Tibial nerve (tissue), 4 donors: Measurements from ENCODE around the gene DMKN. TPM values are rescaled to one million over a fixed set of nuclear protein-coding genes. Genes with fewer than 3 reads are reported as not detected.
"Not testable (repeated sequence)": the region's sequence is repeated elsewhere in the genome, so short reads cannot be mapped to it uniquely, and the experiment has no call there.

Experiments used
- DNase-seq, 2 donors: peaks; one replicate each; pipeline ENCODE4 v3.0.0-alpha.2; 2019; ENCODE audit warnings: low spot score in 2 of 2
- H3K27ac ChIP-seq, 4 donors: fragments of 200-600 bp; sonication (generic) in 3 of 4; one replicate each; pipeline ENCODE4 v1.5.1; 2017 to 2019; ENCODE audit warnings: mild to moderate bottlenecking in 1 of 4
- H3K27me3 ChIP-seq, 2 donors: fragments of 200-600 bp; sonication (generic) in 1 of 2; one replicate each; pipeline versions ENCODE4 v1.5.1 to v1.6.0; 2017 to 2019
- H3K36me3 ChIP-seq, 3 donors: fragments of 200-600 bp; sonication (generic); one replicate each; pipeline ENCODE4 v1.5.1; 2018 to 2019
- H3K4me1 ChIP-seq, 4 donors: fragments of 200-600 bp; sonication (generic) in 3 of 4; one replicate each; pipeline ENCODE4 v1.5.1; 2017 to 2019
- H3K4me3 ChIP-seq, 4 donors: fragments of 200-600 bp; sonication (generic) in 3 of 4; one replicate each; pipeline ENCODE4 v1.5.1; 2017 to 2019; ENCODE audit warnings: mild to moderate bottlenecking in 1 of 4, moderate library complexity in 1 of 4
- H3K9me3 ChIP-seq, 4 donors: fragments of 200-600 bp; sonication (generic) in 3 of 4; one replicate each; pipeline ENCODE4 v1.5.1; 2017 to 2019
- EP300 ChIP-seq, 2 donors: sonication (generic); formaldehyde crosslinking; IDR thresholded peaks; one replicate each; pipeline ENCODE4 v1.6.1; 2017; ENCODE audit warnings: antibody characterized with exemption in 2 of 2, mild to moderate bottlenecking in 1 of 2
- POLR2A ChIP-seq, 2 donors: fragments of 450-650 bp; IDR thresholded peaks; one replicate each; pipeline ENCODE4 v1.6.1; 2017; ENCODE audit warnings: antibody characterized with exemption in 2 of 2, mild to moderate bottlenecking in 2 of 2, moderate library complexity in 2 of 2
- WGBS, 2 donors: methylation state at CpG; one replicate each; pipeline ENCODE4 v1.1.5; 2018; 5-methylcytosine and 5-hydroxymethylcytosine counted together
- total RNA-seq, 4 donors: library from RNA; depleted of rRNA; stranded (reverse); fragments of >200 nt; gene quantifications; one replicate each; pipeline ENCODE4 v1.1.0, GENCODE V29; 2016
- TF ChIP-seq, protein P1 (sequence below), 5 experiments: fragments of 200-600 bp in 3 of 5; fragments of 450-650 bp in 2 of 5; sonication (generic) in 3 of 5; IDR thresholded peaks; one replicate each; pipeline ENCODE4 v1.5.1; 2016 to 2019; ENCODE audit warnings: antibody characterized with exemption in 5 of 5, mild to moderate bottlenecking in 3 of 5, moderate library complexity in 2 of 5

DMKN gene
- total RNA-seq, 4 donors from 2014 or later, result 8.2 to 33.5 (median 26.5) TPM

DNA sequence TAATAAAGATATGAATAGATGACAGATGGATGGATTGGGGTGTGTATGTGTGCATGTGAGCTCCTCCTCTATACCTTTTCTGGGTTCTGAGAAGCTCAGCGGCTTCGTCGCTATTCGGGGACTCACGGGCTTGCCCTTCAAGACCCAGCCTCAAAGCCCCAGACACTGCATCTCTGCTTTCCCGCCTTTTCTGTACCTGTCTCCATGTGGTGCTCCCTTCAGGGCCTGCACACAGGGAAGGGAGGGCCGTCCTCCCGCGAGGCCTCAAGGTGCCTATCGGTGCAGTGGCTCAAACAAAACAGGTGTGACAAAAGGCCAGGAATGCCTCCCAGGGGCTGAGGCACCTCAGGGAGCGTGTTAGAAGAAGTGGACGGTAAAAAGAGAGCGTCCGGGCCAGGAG lies 39.3 kb downstream of the DMKN start:
- no peaks in the 10 kb centered on the region for H3K27me3 ChIP-seq
- no peak overlapping the region for H3K4me3 ChIP-seq
- H3K9me3 ChIP-seq, result no peaks in the 10 kb centered on the region
- WGBS, 2 donors, result 88 to 93% methylated on average over 14 of the region's 14 CpGs
- H3K4me1 ChIP-seq, result no peaks in the 10 kb centered on the region
- TF ChIP-seq, protein P1, sequence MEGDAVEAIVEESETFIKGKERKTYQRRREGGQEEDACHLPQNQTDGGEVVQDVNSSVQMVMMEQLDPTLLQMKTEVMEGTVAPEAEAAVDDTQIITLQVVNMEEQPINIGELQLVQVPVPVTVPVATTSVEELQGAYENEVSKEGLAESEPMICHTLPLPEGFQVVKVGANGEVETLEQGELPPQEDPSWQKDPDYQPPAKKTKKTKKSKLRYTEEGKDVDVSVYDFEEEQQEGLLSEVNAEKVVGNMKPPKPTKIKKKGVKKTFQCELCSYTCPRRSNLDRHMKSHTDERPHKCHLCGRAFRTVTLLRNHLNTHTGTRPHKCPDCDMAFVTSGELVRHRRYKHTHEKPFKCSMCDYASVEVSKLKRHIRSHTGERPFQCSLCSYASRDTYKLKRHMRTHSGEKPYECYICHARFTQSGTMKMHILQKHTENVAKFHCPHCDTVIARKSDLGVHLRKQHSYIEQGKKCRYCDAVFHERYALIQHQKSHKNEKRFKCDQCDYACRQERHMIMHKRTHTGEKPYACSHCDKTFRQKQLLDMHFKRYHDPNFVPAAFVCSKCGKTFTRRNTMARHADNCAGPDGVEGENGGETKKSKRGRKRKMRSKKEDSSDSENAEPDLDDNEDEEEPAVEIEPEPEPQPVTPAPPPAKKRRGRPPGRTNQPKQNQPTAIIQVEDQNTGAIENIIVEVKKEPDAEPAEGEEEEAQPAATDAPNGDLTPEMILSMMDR (IDR thresholded peaks at IDR 0.05), result no peak
- TF ChIP-seq POLR2A (IDR thresholded peaks at IDR 0.05) (no peak), EP300 (IDR thresholded peaks at IDR 0.05) (no peak)
- no peak overlapping the region for H3K27ac ChIP-seq
- no peaks in the 10 kb centered on the region for H3K36me3 ChIP-seq
- DNase-seq, result no peak

DNA sequence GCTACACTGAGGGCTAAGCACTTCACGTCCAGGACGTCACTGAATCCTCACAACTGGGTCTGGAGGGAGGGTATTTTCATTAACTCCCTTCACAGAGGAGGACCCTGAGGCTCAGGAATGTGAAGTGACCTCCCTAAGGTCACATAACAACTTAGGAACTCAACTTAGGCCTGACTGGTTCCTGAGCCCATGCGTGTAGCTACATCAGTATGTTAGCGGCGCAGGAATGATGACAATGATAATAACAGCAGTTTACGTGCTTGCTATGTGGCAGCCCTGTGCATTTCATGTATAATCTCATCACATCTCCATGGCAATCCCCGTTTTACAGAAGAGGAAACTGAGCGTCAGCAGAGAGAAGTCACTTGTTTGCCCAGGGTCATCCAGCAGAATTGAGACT lies 41.5 kb downstream of the DMKN start:
- TF ChIP-seq EP300 (IDR thresholded peaks at IDR 0.05), result no peak
- no peak for TF ChIP-seq POLR2A (IDR thresholded peaks at IDR 0.05)
- TF ChIP-seq, protein P1 (IDR thresholded peaks at IDR 0.05), result no peak
- no peak for DNase-seq
- Histone ChIP-seq H3K9me3 (no peaks in the 10 kb centered on the region), H3K36me3 (no peaks in the 10 kb centered on the region), H3K27ac (no peak overlapping the region), H3K27me3 (no peaks in the 10 kb centered on the region), H3K4me1 (no peaks in the 10 kb centered on the region), H3K4me3 (no peak overlapping the region)
- WGBS, 2 donors, result 81 to 87% methylated on average over 8 of the region's 8 CpGs

DNA sequence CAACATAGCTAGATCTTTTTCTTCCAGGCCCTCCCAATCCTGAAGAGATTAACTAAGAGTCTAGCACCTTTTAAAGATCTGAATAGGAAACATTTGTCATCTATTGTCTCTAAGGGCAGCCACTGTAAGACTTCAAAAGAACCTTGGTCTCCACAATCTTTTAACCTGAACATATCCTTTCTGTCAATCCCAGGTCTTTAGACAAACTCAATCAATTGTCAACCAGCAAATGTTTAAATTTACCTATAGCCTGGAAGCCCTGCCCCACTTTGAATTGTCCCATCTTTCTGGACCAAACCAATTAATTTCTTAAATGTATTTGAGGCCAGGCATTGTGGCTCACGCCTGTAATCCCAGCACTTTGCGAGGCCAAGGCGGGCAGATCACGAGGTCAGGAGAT lies 42.4 kb downstream of the DMKN start:
- DNase-seq, H3K4me3 ChIP-seq, H3K9me3 ChIP-seq, H3K27me3 ChIP-seq, H3K4me1 ChIP-seq, H3K27ac ChIP-seq, H3K36me3 ChIP-seq: not testable (repeated sequence)
- 89 to 94% methylated on average over 4 of the region's 4 CpGs for WGBS, 2 donors

DNA sequence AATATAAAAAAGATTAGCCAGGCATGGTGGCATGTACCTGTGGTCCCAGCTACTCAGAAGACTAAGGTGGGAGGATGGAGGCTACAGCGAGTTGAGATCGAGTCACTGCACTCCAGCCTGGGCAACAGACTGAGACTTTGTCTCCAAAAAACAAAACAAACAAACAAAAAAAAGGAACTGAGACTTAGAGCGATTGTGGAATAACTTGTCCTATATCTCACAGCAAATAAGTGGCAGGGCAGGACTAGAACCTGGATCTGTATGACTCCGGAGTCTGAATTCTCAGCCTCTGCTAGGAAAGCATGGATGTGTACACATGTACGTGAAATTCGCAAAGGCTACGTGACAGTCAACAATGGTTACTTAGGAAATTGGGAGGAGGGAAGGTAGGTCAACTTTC lies 43.3 kb downstream of the DMKN start:
- Histone ChIP-seq H3K4me1 (no peaks in the 10 kb centered on the region), H3K36me3 (no peaks in the 10 kb centered on the region), H3K27me3 (no peaks in the 10 kb centered on the region), H3K4me3 (no peak overlapping the region), H3K9me3 (no peaks in the 10 kb centered on the region), H3K27ac (no peak overlapping the region)
- WGBS, 2 donors, result 79 to 88% methylated on average over 7 of the region's 7 CpGs
- TF ChIP-seq EP300 (IDR thresholded peaks at IDR 0.05) (no peak), POLR2A (IDR thresholded peaks at IDR 0.05) (no peak)
- TF ChIP-seq, protein P1 (IDR thresholded peaks at IDR 0.05), result no peak
- DNase-seq, result no peak

DNA sequence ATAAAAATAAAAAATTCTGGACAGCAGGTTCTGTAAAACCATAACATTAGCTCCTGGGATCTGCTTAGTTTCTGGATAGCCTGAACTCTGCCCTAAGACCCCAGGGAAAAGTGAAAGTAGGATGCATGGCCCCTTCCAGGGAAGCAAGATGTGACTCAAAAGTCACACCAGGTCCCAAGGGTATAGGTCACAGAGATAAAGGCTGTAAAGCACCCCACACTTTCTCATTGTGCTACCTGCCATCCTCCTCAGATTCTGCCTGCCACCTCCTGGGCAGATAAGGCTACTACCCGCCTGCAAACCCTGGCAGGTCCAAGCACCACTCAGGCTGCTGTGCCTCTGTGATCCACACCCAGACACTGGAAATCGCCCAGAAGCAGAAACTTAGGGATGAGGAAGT lies 44.8 kb downstream of the DMKN start:
- no peak overlapping the region for H3K27ac ChIP-seq
- H3K36me3 ChIP-seq, result no peaks in the 10 kb centered on the region
- no peak overlapping the region for H3K4me3 ChIP-seq
- no peaks in the 10 kb centered on the region for H3K27me3 ChIP-seq
- H3K9me3 ChIP-seq, result no peaks in the 10 kb centered on the region
- 45 to 48% methylated on average over 2 of the region's 2 CpGs for WGBS, 2 donors
- DNase-seq, result peak in 1 of 2 donors; percentile 23
- H3K4me1 ChIP-seq, result no peaks in the 10 kb centered on the region
- TF ChIP-seq POLR2A (IDR thresholded peaks at IDR 0.05) (no peak), EP300 (IDR thresholded peaks at IDR 0.05) (no peak)
- TF ChIP-seq, protein P1 (IDR thresholded peaks at IDR 0.05), result peak in 3 of 5 experiments; percentile 43 to 53 (median 45)

DNA sequence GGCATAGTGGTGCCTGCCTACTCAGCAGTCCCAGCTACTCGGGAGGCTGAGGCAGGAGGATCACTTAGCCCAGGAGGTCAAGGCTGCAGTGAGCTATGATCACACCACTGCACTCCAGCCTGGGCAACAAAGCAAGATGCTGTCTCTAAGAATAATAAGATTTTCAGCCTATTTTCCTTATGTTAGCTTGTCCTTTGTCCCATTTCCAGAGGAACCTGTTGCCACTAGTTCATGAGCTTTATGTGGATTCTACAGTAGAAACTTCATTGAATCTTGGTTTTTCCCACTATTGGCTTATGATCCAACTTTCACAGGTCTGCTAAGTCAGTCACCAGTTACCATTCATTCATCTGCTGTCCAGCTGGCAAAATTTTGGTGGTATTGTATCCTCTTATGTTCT lies 47.2 kb downstream of the DMKN start:
- 95 to 100% methylated on average over 1 of the region's 1 CpG for WGBS, 2 donors
- H3K9me3 ChIP-seq, result no peaks in the 10 kb centered on the region
- no peaks in the 10 kb centered on the region for H3K27me3 ChIP-seq
- TF ChIP-seq, protein P1 (IDR thresholded peaks at IDR 0.05), result no peak
- no peak for TF ChIP-seq POLR2A (IDR thresholded peaks at IDR 0.05)
- TF ChIP-seq EP300 (IDR thresholded peaks at IDR 0.05), result no peak
- H3K4me3 ChIP-seq, result no peak overlapping the region
- H3K36me3 ChIP-seq, result no peaks in the 10 kb centered on the region
- no peak for DNase-seq
- no peak overlapping the region for H3K27ac ChIP-seq
- peaks cover 0 to 6% (median 1%) of the 10 kb centered on the region in 4 donors for H3K4me1 ChIP-seq

DNA sequence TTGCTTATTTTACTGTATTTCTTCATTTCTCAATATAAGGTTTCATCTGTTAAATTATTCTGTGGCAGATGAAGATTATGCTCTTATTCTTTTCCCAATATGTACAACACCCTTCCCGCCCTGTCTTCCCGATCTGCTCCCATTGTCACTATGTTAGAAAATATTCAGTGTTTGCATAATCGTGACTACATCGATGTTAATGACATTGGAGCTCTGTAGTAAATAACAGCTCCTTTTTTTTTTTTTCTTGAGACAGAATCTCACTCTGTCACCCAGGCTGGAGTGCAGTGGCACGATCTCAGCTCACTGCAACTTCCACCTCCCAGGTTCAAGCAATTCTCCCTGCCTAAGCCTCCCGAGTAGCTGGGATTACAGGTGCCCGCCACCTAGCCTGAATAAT lies 50.5 kb downstream of the DMKN start:
- not testable (repeated sequence) for H3K27me3 ChIP-seq, H3K4me3 ChIP-seq, H3K9me3 ChIP-seq, DNase-seq, H3K27ac ChIP-seq, H3K36me3 ChIP-seq
- WGBS, 2 donors, result 70 to 72% methylated on average over 7 of the region's 7 CpGs
- H3K4me1 ChIP-seq, result peaks cover 0 to 21% (median 17%) of the 10 kb centered on the region in 4 donors
